Measurements from ENCODE around the gene PLD6. TPM values are rescaled to one million over a fixed set of nuclear protein-coding genes. Genes with fewer than 3 reads are reported as not detected.

PLD6 gene
- total RNA-seq, 1 donor from 2014 or later: 0.55 TPM

- Mint-ChIP-seq H3K36me3 (ENCODE audit: low read depth) (peaks cover 48% of the 10 kb centered on the region), H3K9me3 (ENCODE audit: low read depth) (no peaks in the 10 kb centered on the region), H3K4me1 (ENCODE audit: low read depth) (no peaks in the 10 kb centered on the region), H3K27ac (ENCODE audit: unreplicated experiment) (no peak overlapping the region), H3K4me3 (ENCODE audit: unreplicated experiment) (no peak overlapping the region), H3K27me3 (ENCODE audit: low read depth) (no peaks in the 10 kb centered on the region)
- no peak for TF ChIP-seq CTCF (IDR thresholded peaks at IDR 0.05)
- DNase-seq (ENCODE audit: low spot score): peak; percentile 52
These were observed 34.9 kb downstream of the PLD6 start for GRCh38 chr17:17171186-17171585.

GRCh38 chr17:17170346-17170985 lies 35.7 kb downstream of the PLD6 start:
- peak; percentile 36 for DNase-seq (ENCODE audit: low spot score)
- no peak overlapping the region for H3K4me3 Mint-ChIP-seq (ENCODE audit: unreplicated experiment)
- no peaks in the 10 kb centered on the region for H3K9me3 Mint-ChIP-seq (ENCODE audit: low read depth)
- H3K27me3 Mint-ChIP-seq (ENCODE audit: low read depth): no peaks in the 10 kb centered on the region
- H3K36me3 Mint-ChIP-seq (ENCODE audit: low read depth): peaks cover 50% of the 10 kb centered on the region
- H3K4me1 Mint-ChIP-seq (ENCODE audit: low read depth): no peaks in the 10 kb centered on the region
- no peak overlapping the region for H3K27ac Mint-ChIP-seq (ENCODE audit: unreplicated experiment)
- TF ChIP-seq CTCF (IDR thresholded peaks at IDR 0.05): no peak

- Mint-ChIP-seq H3K9me3 (ENCODE audit: low read depth) (no peaks in the 10 kb centered on the region), H3K4me1 (ENCODE audit: low read depth) (no peaks in the 10 kb centered on the region), H3K27ac (ENCODE audit: unreplicated experiment) (no peak overlapping the region), H3K27me3 (ENCODE audit: low read depth) (no peaks in the 10 kb centered on the region), H3K4me3 (ENCODE audit: unreplicated experiment) (no peak overlapping the region), H3K36me3 (ENCODE audit: low read depth) (peaks cover 57% of the 10 kb centered on the region)
- peak; percentile 59 for DNase-seq (ENCODE audit: low spot score)
- no peak for TF ChIP-seq CTCF (IDR thresholded peaks at IDR 0.05)
These were observed 36.7 kb downstream of the PLD6 start for GRCh38 chr17:17169396-17169795.

- Mint-ChIP-seq H3K27ac (ENCODE audit: unreplicated experiment) (no peak overlapping the region), H3K9me3 (ENCODE audit: low read depth) (no peaks in the 10 kb centered on the region), H3K36me3 (ENCODE audit: low read depth) (peaks cover 52% of the 10 kb centered on the region), H3K4me3 (ENCODE audit: unreplicated experiment) (no peak overlapping the region), H3K27me3 (ENCODE audit: low read depth) (no peaks in the 10 kb centered on the region), H3K4me1 (ENCODE audit: low read depth) (no peaks in the 10 kb centered on the region)
- DNase-seq (ENCODE audit: low spot score): no peak
- no peak for TF ChIP-seq CTCF (IDR thresholded peaks at IDR 0.05)
These were observed 37.7 kb downstream of the PLD6 start for GRCh38 chr17:17168401-17168800.

GRCh38 chr17:17167986-17168385 lies 38.1 kb downstream of the PLD6 start:
- no peak overlapping the region for H3K27ac Mint-ChIP-seq (ENCODE audit: unreplicated experiment)
- no peak for DNase-seq (ENCODE audit: low spot score)
- peaks cover 55% of the 10 kb centered on the region for H3K36me3 Mint-ChIP-seq (ENCODE audit: low read depth)
- no peak overlapping the region for H3K4me3 Mint-ChIP-seq (ENCODE audit: unreplicated experiment)
- no peak for TF ChIP-seq CTCF (IDR thresholded peaks at IDR 0.05)
- H3K9me3 Mint-ChIP-seq (ENCODE audit: low read depth): no peaks in the 10 kb centered on the region
- no peaks in the 10 kb centered on the region for H3K27me3 Mint-ChIP-seq (ENCODE audit: low read depth)
- no peaks in the 10 kb centered on the region for H3K4me1 Mint-ChIP-seq (ENCODE audit: low read depth)
